GM23248 (cell line): ENCODE data around the gene FAM169A.

Experiments used
- EZH2 ChIP-seq: fragments of 200-600 bp; sonication (generic); IDR thresholded peaks from 2 replicates; pipeline ENCODE4 v1.6.1; 2018; ENCODE audit warnings: antibody characterized with exemption, mild to moderate bottlenecking; ENCODE audit not compliant: insufficient read depth, poor library complexity, severe bottlenecking
- EZH2phosphoT487 ChIP-seq: fragments of 200-600 bp; sonication (generic); IDR thresholded peaks from 2 replicates; pipeline ENCODE4 v1.6.1; 2018; ENCODE audit warnings: antibody characterized with exemption, moderate library complexity, mild to moderate bottlenecking, low read depth; ENCODE audit not compliant: insufficient read depth

- TF ChIP-seq EZH2 (no peak), EZH2phosphoT487 (no peak)
These were observed 11.6 kb upstream of the FAM169A start for GRCh38 chr5:74877624-74878304.
